RWPE2 (cell line): ENCODE results near the gene SH3PXD2B.
A peak's percentile ranks its signal among the peaks of the same experiment; 100 is the strongest.

Source experiments
- ATAC-seq: fragments of 200-7000 bp; cut with Tn5 transposase; 3 replicates; pipeline ENCODE4 v1.9.1; 2021; ENCODE audit warnings: low read depth
- DNase-seq: peaks from one replicate; pipeline ENCODE4 v3.0.0-alpha.2; 2020; ENCODE audit warnings: low spot score
- H3K27ac ChIP-seq: fragments of 450-650 bp; 2 replicates; pipeline ENCODE4 v1.5.1; 2017; ENCODE audit warnings: mild to moderate bottlenecking; ENCODE audit not compliant: poor library complexity, severe bottlenecking
- H3K27me3 ChIP-seq: fragments of 250-450 bp; sonication (Bioruptor Pico); 2 replicates; pipeline ENCODE4 v1.5.1; 2021; ENCODE audit warnings: mild to moderate bottlenecking, moderate library complexity; ENCODE audit not compliant: insufficient read depth, poor library complexity, severe bottlenecking
- H3K36me3 ChIP-seq: fragments of 250-450 bp; sonication (Bioruptor Pico); 2 replicates; pipeline ENCODE4 v1.5.1; 2020; ENCODE audit warnings: low read depth, mild to moderate bottlenecking, moderate library complexity
- H3K4me1 ChIP-seq: fragments of 250-450 bp; sonication (Bioruptor Pico); 2 replicates; pipeline ENCODE4 v1.5.1; 2021; ENCODE audit warnings: mild to moderate bottlenecking, moderate library complexity; ENCODE audit not compliant: insufficient read depth, poor library complexity, severe bottlenecking
- H3K4me3 ChIP-seq: fragments of 250-450 bp; sonication (Bioruptor Pico); 2 replicates; pipeline ENCODE4 v1.5.1; 2021; ENCODE audit warnings: mild to moderate bottlenecking, moderate library complexity; ENCODE audit not compliant: severe bottlenecking
- H3K9me3 ChIP-seq: fragments of 250-450 bp; sonication (Bioruptor Pico); 2 replicates; pipeline ENCODE4 v1.5.1; 2021; ENCODE audit warnings: mild to moderate bottlenecking, moderate library complexity; ENCODE audit not compliant: severe bottlenecking
- CTCF ChIP-seq: fragments of 450-650 bp; IDR thresholded peaks from one replicate; pipeline ENCODE4 v1.5.1; 2017; ENCODE audit warnings: mild to moderate bottlenecking, moderate library complexity; ENCODE audit not compliant: poor library complexity, severe bottlenecking

SH3PXD2B gene

GRCh38 chr5:172407822-172408221 is 46.5 kb downstream of the SH3PXD2B start:
- no peak overlapping the region for H3K4me3 ChIP-seq
- ATAC-seq (peak; percentile 96), DNase-seq (peak; percentile 89)
- peaks cover 43% of the 10 kb centered on the region for H3K36me3 ChIP-seq
- peaks cover 18% of the 10 kb centered on the region for H3K4me1 ChIP-seq
- H3K27me3 ChIP-seq, result no peaks in the 10 kb centered on the region
- peak overlapping the region; percentile 11 for H3K27ac ChIP-seq
- no peak for TF ChIP-seq CTCF
- no peaks in the 10 kb centered on the region for H3K9me3 ChIP-seq

GRCh38 chr5:172407241-172407691 is 47.1 kb downstream of the SH3PXD2B start:
- H3K27ac ChIP-seq, result no peak overlapping the region
- H3K9me3 ChIP-seq, result no peaks in the 10 kb centered on the region
- TF ChIP-seq CTCF, result no peak
- H3K4me1 ChIP-seq, result peaks cover 13% of the 10 kb centered on the region
- no peak for ATAC-seq
- H3K36me3 ChIP-seq, result peaks cover 47% of the 10 kb centered on the region
- DNase-seq, result no peak
- no peaks in the 10 kb centered on the region for H3K27me3 ChIP-seq
- no peak overlapping the region for H3K4me3 ChIP-seq

- TF ChIP-seq CTCF, result no peak
- Histone ChIP-seq H3K36me3 (peaks cover 44% of the 10 kb centered on the region), H3K27me3 (no peaks in the 10 kb centered on the region)
Measured at GRCh38 chr5:172405226-172406107, 48.9 kb downstream of the SH3PXD2B start.

GRCh38 chr5:172404746-172405145 is 49.6 kb downstream of the SH3PXD2B start:
- no peak overlapping the region for H3K4me3 ChIP-seq
- TF ChIP-seq CTCF, result no peak
- no peaks in the 10 kb centered on the region for H3K27me3 ChIP-seq
- no peak overlapping the region for H3K27ac ChIP-seq
- DNase-seq (no peak), ATAC-seq (no peak)
- no peaks in the 10 kb centered on the region for H3K9me3 ChIP-seq
- peaks cover 42% of the 10 kb centered on the region for H3K36me3 ChIP-seq
- H3K4me1 ChIP-seq, result peaks cover 17% of the 10 kb centered on the region

More at GRCh38 chr5:172405226-172406107, 48.9 kb downstream of the SH3PXD2B start:
- ATAC-seq, result no peak
- H3K4me3 ChIP-seq, result no peak overlapping the region
- no peak for DNase-seq
- no peaks in the 10 kb centered on the region for H3K9me3 ChIP-seq
- no peak overlapping the region for H3K27ac ChIP-seq
- H3K4me1 ChIP-seq, result peaks cover 11% of the 10 kb centered on the region

GRCh38 chr5:172403817-172404216 is 50.5 kb downstream of the SH3PXD2B start:
- Histone ChIP-seq H3K4me1 (peaks cover 17% of the 10 kb centered on the region), H3K27me3 (no peaks in the 10 kb centered on the region), H3K36me3 (peaks cover 42% of the 10 kb centered on the region), H3K27ac (no peak overlapping the region), H3K9me3 (no peaks in the 10 kb centered on the region), H3K4me3 (no peak overlapping the region)
- no peak for DNase-seq
- TF ChIP-seq CTCF, result no peak
- no peak for ATAC-seq
